Adrenal gland (tissue), 12 donors: ENCODE results near the gene ARL9. TPM values are rescaled to one million over a fixed set of nuclear protein-coding genes. Genes with fewer than 3 reads are reported as not detected.

Experiments
- DNase-seq, 7 donors: peaks; one replicate each; pipeline ENCODE4 v3.0.0-alpha.2; 2019 to 2020
- H3K27ac ChIP-seq, 5 donors: fragments of 200-600 bp; sonication (generic) in 4 of 5; 1 replicate in 3 of 5; 2 replicates in 2 of 5; pipeline versions ENCODE4 v1.5.1 to v1.8.0; 2016 to 2020; ENCODE audit warnings: mild to moderate bottlenecking in 1 of 5
- H3K27me3 ChIP-seq: fragments of 200-600 bp; 2 replicates; pipeline ENCODE4 v1.8.0; 2021
- H3K36me3 ChIP-seq, 2 donors: fragments of 200-600 bp; replicated peaks in 1 of 2; 1 replicate in 1 of 2; 2 replicates in 1 of 2; pipeline versions ENCODE4 v1.5.1 to v1.8.0; 2018 to 2022
- H3K4me1 ChIP-seq, 2 donors: fragments of 200-600 bp; replicated peaks in 1 of 2; 1 replicate in 1 of 2; 2 replicates in 1 of 2; pipeline versions ENCODE4 v1.5.1 to v1.8.0; 2018 to 2021
- H3K4me3 ChIP-seq, 4 donors: fragments of 200-600 bp; sonication (generic) in 3 of 4; one replicate each; pipeline ENCODE4 v1.5.1; 2016 to 2018
- H3K9me3 ChIP-seq, 3 donors: fragments of 200-600 bp; sonication (generic) in 1 of 3; replicated peaks in 1 of 3; 1 replicate in 2 of 3; 2 replicates in 1 of 3; pipeline versions ENCODE4 v1.5.1 to v1.8.0; 2016 to 2021
- CTCF ChIP-seq, 6 experiments: fragments of 450-650 bp in 4 of 6; fragments of 200-600 bp in 2 of 6; sonication (generic) in 1 of 6; IDR thresholded peaks; 1 replicate in 5 of 6; 2 replicates in 1 of 6; pipeline versions ENCODE4 v1.5.1 to v1.8.0; 2016 to 2021; ENCODE audit warnings: antibody characterized with exemption in 6 of 6, mild to moderate bottlenecking in 2 of 6, moderate library complexity in 1 of 6
- POLR2A ChIP-seq, 2 donors: fragments of 450-650 bp; IDR thresholded peaks; one replicate each; pipeline ENCODE4 v1.6.1; 2017; ENCODE audit warnings: antibody characterized with exemption in 2 of 2, mild to moderate bottlenecking in 2 of 2, moderate library complexity in 1 of 2
- WGBS, 4 donors: extraction: QIAGEN DNeasy Blood & Tissue Kit in 2 of 4; methylation state at CpG; one replicate each; pipeline versions ENCODE4 v1.1.5 to v1.1.7; 2013 to 2017; 5-methylcytosine and 5-hydroxymethylcytosine counted together
- intact Hi-C, 2 donors: fragments of 100-400 bp; cut with DNase I; formaldehyde crosslinking; loops; one replicate each; pipeline versions ENCODE4 v1.14.1 to v1.15.0; 2022 to 2023
- polyA plus RNA-seq, 3 donors: library from polyadenylated mRNA; stranded (reverse); fragments of 200-250 nt in 2 of 3; fragments of 350-450 nt in 1 of 3; fragmentation: Illumina TruSeq in 1 of 3; extraction: RNeasy Lipid Tissue Mini Kit (QIAGEN cat#74804) in 1 of 3; gene quantifications; one replicate each; pipeline ENCODE4 v1.2.3, GENCODE V29; 2013 to 2014
- total RNA-seq, 9 donors: library from RNA; depleted of rRNA in 4 of 9; stranded (reverse); fragments of >200 nt in 4 of 9; fragments of 120-200 nt in 1 of 9; fragmentation: NEBNext Ultra II Directional in 1 of 9; extraction: Animal tissue kit (Norgen Biotek cat#: 25700) in 1 of 9; gene quantifications; one replicate each; pipeline versions ENCODE4 v1.1.0 to v1.2.4, GENCODE V29; 2013 to 2023
- donor health status: healthy with polysubstance abuse.
- donor health status: Bipolar disorder and iron deficiency.
- donor health status: DM: yes; HTN: yes; CAD: no.
- donor health status: DM: no; HTN: no; CAD: no.
- donor health status: DM: no; HTN: no; CAD: no.
- donor health status: DM: yes; HTN: yes; CAD: no.

ARL9 gene
- total and polyA plus RNA-seq, 12 donors = 0.28 to 1.2 (median 0.65) TPM; not detected in 3

GRCh38 chr4:56477192-56477702 lies 28.3 kb upstream of the ARL9 start:
- no peak overlapping the region for H3K27ac ChIP-seq
- no peak overlapping the region for H3K4me3 ChIP-seq
- WGBS, 4 donors = 91 to 99% (median 97%) methylated on average over 5 of the region's 5 CpGs
- H3K4me1 ChIP-seq = no peaks in the 10 kb centered on the region
- peaks cover 0 to 90% of the 10 kb centered on the region in 2 donors for H3K36me3 ChIP-seq
- H3K27me3 ChIP-seq = no peaks in the 10 kb centered on the region
- DNase-seq = no peak
- intact Hi-C loops = no loop called here
- no peaks in the 10 kb centered on the region for H3K9me3 ChIP-seq
- TF ChIP-seq CTCF (IDR thresholded peaks at IDR 0.05) (no peak), POLR2A (IDR thresholded peaks at IDR 0.05) (no peak)

- Histone ChIP-seq H3K4me3 (no peak overlapping the region), H3K4me1 (no peaks in the 10 kb centered on the region)
- TF ChIP-seq POLR2A (IDR thresholded peaks at IDR 0.05) (no peak), CTCF (IDR thresholded peaks at IDR 0.05) (no peak)
Observed at GRCh38 chr4:56480691-56481090, 24.9 kb upstream of the ARL9 start.

GRCh38 chr4:56496241-56496640 lies 9.3 kb upstream of the ARL9 start:
- Histone ChIP-seq H3K27ac (no peak overlapping the region), H3K4me3 (no peak overlapping the region), H3K9me3 (no peaks in the 10 kb centered on the region), H3K4me1 (no peaks in the 10 kb centered on the region), H3K36me3 (peaks cover 0 to 68% of the 10 kb centered on the region in 2 donors), H3K27me3 (no peaks in the 10 kb centered on the region)
- DNase-seq = no peak
- no peak for TF ChIP-seq CTCF (IDR thresholded peaks at IDR 0.05)
- TF ChIP-seq POLR2A (IDR thresholded peaks at IDR 0.05) = no peak
- intact Hi-C loops = no loop called here
- 87 to 96% (median 91%) methylated on average over 1 of the region's 1 CpG for WGBS, 4 donors

More at GRCh38 chr4:56480691-56481090, 24.9 kb upstream of the ARL9 start:
- H3K9me3 ChIP-seq = no peaks in the 10 kb centered on the region
- no peak overlapping the region for H3K27ac ChIP-seq
- WGBS, 4 donors = 84 to 91% (median 89%) methylated on average over 3 of the region's 3 CpGs
- DNase-seq = no peak
- H3K36me3 ChIP-seq = peaks cover 0 to 90% of the 10 kb centered on the region in 2 donors
- H3K27me3 ChIP-seq = no peaks in the 10 kb centered on the region
- intact Hi-C loops = no loop called here

- peaks cover 2 to 3% of the 10 kb centered on the region in 2 donors for H3K4me1 ChIP-seq
- H3K27me3 ChIP-seq = no peaks in the 10 kb centered on the region
- H3K27ac ChIP-seq = no peak overlapping the region
- no peaks in the 10 kb centered on the region for H3K9me3 ChIP-seq
- H3K36me3 ChIP-seq = no peaks in the 10 kb centered on the region
- DNase-seq = no peak
- TF ChIP-seq POLR2A (IDR thresholded peaks at IDR 0.05) (no peak), CTCF (IDR thresholded peaks at IDR 0.05) (no peak)
- H3K4me3 ChIP-seq = no peak overlapping the region
- intact Hi-C loops = no loop called here
Observed at GRCh38 chr4:56511098-56511497, 5.5 kb downstream of the ARL9 start.
